Femur (tissue), 1 donor: ENCODE data around the gene TMPRSS3.

Source experiments
- DNase-seq: peaks from one replicate; pipeline ENCODE4 v3.0.0-alpha.2; 2017

The TMPRSS3 gene

DNA sequence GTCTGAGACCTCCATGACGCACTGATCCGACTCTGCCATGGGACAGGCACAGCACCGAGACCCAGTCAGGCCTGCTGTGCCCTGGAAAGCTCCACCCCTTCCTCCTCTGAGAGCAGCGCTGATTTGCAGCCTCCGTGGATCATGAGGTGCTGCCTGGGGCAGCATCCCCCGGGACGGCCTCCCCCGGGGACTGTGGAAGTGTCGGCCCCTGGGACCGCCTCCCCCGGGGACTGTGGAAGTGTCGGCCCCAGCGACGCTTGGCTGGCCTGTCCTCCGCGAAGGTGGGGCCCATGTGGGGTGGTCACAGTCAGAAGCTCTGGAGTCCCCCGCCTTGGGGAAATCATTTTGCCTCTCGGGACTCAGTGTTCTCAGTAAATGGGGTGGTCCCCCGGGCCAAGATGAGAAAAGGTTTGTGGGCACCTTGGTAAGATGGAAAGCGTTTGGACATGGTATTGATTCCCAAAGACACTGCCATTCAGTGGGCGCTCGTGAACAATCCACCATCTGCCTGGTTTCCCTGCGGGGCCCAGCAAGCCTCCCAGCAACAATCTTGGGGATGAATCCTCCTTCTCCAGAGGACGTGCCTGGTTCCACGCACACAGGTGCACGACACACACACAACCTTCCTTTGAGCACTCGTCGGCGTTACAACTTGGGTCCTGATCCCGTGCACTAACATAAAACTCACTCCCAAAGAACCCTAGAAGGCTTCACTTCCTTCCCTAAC lies 48.1 kb downstream of the TMPRSS3 start:
- no peak for DNase-seq

DNA sequence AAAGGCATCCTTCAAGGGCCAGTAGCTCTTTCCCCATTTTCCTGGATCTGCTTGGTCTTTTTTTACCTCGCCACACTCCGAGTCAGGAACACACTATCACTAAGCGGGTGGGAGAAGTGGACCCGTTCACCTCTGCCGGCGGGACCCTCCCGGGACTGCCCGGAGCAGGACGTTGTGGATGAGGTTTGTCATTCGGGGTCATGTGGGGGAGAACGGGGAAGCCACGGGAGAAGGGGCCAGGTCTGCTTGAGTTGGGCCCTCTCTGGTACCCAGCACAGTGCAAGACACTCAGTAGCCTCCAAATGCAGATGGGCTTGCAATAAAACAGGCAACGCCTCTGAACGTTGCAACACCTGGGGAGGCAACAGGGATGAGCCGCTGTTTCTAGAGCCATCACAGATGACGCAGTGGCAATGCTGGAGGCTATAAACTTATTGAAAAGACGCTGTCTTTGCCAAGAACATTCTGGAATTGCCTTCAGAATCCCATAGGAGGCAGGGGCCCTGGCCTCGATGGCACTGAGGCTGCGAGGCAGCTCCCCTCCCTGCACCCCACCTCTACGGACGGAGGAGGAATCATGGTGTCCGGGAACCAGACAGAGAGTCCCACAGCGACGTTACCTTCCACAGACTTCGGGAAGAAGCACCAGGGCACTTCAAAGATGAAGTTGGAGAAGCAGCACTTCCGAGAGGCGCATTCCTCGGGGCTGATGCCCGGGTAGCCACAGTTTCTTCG lies 48.8 kb downstream of the TMPRSS3 start:
- no peak for DNase-seq

DNA sequence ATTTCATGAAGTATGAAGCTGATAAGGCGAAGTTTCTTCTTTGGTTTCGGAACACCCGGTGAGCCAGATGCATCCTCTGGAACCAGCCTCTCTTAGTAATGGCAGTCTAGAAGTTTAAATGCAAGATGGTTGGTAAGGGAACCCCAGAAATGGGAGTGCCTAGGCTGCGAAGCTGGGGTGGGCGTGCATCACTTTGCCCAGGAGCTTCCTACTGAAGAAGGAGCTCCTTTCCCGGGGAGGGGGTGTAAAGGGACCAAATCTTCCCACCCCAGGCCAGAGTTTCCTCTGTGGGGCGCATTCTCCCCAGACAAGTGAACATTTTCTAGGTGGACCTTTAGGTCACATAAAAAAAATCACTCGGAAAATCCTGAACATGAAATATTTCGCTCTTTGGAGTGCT lies 49.4 kb downstream of the TMPRSS3 start:
- no peak for DNase-seq

DNA sequence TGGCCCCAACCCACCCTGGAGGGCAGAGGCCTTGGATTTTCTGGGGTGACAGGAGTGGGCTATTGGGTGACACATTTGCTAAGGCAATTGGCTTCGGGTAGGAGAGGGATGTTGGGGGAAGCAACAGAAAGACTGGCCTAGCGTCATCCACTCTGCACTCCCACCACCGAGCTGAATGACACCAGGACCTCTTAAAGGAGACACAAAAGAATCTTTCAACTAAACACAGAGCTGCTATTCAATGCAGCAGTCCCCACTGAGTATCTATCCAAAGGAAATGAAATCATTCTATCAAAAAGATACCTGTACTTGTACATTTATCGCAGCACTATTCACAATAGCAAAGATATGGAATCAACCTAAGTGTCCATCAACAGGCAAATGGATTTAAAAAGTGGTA lies 51.2 kb downstream of the TMPRSS3 start:
- DNase-seq, result no peak

DNA sequence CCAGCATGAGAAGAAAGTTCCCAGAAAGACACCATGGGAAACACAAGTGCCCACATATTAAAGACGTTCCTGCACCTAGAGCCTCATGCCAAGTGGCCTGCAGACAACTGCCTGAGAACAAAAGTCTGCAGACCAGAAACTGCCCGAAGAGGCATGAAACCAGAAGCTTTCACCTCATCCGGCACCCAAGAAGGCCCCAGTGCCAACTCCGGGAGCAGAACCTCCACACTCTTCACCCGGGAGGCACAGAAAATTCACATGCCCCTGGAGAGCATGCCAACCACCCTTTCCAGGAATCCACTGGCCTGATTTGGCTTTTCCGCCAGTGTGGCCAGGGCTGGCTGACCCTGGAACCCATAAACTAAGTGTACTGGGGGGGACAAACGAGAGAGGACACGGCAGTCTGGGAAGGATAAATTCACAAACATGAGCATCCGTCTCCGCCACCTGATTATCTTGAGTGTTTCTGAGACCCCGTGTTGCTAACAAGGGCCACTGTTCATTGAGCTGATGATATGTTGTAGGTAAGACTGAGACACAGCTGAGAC lies 51.8 kb downstream of the TMPRSS3 start:
- DNase-seq, result no peak

DNA sequence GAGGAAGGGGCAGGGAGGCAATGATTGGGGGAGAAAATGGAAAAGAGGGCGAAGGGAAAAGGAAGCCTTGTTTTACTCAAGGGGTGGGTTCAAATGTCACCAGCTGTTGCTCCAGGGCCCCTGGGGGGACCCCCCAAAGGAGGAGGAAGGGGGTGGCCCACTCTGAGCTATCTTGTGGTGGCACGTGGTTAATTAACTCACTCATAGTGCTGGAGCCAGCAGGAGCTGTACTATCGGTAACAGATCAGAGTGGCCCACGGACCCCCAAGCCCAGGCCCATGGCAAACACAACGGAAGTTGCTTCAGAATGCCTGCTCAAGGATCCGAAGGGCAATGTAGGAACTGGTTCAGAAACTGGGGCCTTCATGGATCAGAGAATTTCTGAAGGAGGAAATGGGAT lies 52.3 kb downstream of the TMPRSS3 start:
- DNase-seq, result no peak

DNA sequence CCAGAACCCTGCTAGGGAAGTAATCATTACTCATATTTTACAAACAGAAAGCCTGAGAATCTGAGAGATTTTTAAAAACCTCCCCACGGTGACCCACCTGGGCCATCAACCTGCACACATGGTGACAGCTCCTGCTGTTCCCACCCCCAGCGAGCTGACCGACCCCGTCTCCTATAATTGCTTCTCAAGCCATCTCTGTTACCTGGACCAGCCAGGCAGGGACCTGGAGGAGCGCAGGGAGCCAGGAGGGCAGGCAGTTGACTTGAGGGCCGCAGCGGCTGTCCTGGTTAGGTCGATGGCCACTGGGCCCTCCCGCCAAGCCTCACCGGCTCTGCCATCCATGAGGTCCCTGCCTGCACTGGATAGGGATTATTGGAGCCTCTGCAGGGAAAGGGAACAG lies 52.8 kb downstream of the TMPRSS3 start:
- DNase-seq, result no peak

DNA sequence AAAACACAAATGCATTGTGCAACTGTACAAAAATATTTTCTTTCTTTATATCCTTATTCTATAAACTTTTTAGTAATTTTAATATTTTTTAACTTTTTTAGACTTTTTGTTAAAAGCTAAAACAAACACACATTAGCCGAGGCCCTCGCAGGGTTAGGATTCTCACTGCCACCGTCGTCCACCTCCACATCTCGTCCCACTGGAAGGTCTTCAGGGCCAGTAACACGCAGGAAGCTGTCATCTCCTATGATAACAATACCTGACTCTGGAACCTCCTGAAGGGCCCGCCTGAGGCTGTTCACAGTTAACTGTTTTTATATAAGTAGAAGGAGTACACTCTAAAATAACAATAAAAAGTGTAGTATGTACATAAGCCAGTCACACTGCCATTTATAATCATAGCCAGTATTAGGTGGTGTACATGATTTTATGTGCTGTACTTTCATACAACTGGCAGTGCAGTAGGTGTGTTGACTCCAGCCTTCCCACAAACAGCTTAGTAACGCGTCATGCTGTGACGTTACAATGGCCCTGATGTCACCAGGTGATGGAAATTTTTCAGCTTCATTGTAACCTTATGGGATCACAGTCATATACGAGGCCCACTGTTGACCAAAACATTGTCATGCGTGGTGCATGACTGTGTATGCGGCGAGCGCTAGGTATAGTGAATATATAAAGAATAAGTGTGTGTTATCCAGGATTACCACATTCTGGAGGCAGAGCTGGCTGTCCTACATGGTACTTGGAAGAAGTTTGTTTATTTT lies 53.9 kb downstream of the TMPRSS3 start:
- DNase-seq, result no peak

DNA sequence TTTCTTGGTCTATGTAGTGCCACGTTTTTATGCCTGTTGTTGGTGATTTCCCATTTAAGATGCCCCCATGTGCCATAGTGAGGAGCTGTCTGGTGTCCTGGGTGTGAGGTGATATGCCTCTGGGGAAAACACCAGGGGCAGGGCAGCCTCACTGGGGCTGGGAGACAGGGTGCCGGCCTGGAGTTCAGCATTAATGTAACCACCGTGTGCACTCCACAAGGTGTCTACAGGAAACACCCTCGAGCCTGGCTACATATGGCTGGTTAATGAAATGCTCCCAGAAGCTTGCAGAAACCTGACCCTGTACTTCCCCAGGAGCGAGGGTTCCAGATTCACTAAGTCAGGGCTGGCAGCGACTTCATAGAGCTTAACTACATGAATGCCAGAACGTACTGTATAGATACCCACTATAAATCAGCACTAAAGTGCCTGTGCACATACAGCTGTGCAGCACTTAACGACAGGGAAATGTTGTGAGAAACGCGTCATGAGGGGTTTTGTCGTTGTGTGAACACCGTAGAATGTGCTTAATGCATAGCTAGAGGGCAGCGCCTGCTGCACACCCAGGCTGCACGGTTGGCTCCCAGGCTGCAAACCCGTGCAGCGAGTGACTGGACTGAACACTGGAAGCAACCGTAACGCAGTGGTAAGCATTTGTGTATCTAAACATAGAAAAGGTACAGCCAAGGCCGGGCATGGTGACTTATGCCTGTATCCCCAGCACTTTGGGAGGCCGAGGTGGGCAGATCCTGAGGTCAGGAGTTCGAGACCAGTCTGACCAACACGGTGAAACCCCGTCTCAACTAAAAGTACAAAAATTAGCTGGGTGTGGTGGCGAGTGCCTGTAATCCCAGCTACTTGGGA lies 55.4 kb downstream of the TMPRSS3 start:
- DNase-seq, result no peak

DNA sequence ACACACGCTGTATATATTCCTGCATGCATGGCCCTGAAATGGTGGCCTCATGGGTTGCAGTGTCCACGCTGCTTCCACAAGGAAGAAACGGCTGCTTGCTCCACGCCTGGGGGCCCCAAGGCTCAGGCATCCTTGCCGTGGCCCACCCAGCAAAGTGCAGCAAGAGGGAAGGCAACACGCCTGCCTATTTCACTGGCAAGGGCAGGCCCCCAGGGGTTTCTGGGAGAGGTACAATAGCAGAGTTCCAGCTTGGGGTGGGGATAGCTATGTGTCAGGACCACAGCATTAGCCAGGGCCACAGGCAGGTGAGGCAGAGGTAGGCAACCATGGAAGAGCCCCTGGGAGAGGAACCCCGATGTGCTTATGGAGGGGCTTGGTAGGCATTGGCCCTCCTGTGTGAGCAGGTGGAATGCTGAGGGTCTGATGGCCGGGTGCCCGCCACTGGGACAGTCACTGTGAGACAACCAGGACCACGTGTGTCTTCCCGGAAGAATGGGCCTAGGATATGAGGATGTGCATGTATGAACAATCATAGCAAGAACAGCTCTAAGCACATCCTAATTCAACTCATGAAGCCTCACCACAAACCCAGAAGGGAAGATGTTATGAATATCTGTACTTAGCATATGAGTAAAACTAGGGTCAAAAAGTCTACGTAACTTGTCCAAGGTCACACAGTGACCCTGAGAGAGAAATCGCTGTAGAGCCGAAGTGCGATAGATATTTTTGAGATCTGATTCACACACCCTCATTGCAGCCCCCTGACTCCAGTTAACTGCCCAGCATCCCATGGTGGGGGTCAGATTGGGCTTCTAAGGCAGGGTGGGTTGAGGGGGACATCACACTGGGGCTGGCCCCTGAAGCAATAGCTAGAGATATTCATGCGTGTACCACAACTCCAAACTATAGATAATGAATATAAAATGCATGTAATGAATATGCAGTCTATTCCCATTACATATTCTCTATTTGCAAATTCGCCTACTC lies 56.8 kb downstream of the TMPRSS3 start:
- no peak for DNase-seq

DNA sequence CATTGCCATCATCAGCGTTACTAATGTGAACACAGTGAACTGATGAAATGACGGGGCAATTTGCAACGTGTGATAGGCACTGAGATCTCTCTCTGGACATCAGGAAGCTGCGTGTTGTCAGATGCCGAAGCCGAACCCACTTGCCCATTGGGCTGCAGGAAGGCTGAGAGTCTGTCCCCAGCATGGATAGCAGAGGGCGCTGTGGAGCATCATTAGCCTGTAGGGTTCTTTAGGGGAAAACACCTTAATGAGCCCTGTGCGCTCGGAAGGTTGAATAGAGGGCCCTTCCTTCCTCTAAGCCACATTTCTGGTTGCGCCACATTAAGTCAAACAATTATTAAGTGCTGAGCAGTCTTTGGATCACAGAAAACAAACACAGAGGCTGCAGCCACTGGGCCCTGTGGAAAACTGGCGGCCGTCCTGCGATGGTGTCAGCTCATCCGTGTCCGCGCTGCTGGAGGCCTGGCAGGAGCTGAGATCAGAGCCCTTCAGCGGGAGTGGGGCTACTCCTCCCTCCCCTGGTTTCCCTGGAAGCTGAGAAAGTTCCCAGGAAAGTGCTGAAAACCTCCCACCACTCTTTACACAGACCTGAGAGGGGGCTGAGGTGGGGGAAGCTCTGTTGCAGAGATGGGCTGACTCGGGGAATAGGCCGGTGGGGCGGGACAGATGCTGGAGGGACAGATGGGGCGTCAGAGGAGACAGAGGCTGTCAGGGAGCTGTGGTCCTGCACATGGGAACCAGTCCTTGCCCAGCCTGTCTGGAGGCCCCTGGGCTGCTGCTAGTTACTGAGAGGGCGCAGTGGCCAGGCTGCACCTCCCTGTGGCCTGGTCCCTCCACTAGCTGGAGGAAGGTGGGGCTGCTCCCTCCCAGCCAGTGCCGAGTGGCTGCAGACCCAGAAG lies 57.8 kb downstream of the TMPRSS3 start:
- DNase-seq, result peak; percentile 71

DNA sequence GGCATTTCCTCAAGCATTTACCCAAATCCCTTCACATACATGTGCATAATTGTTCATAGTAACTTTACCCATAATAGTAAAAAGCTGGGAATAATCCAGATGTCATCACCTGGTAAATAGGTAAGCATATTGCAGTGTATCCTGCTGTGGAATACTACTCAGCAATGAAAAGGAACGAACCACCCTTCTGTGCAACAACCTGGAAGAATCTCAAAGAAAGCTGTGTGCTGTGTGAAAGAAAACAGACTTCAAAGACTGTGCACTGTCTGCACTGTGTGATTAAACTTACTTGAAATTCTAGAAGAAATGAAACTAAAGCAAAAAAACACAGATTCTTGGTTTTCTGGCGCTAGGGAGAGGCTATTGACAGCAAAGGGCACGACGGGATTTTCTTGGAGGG lies 58.6 kb downstream of the TMPRSS3 start:
- DNase-seq, result no peak

DNA sequence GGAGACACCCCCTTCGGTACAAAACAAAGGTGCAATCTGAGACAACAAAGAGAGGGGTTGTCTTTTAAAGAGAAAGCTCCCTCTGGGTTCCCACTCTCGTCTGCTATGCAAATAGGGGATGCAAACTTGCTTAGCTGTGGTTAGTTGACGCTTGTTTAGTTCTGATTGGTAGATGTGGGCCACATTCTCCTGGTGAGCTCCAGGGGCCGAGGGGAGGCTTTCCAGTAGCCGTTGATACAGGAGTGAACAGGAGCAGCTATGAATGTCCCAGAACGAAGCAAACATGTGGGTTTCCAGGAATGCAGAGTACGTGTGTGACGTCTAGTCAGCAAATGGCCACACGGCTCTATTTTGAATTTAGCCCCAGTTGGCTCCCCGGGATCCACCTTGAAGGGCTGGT lies 59.8 kb downstream of the TMPRSS3 start:
- DNase-seq, result no peak

DNA sequence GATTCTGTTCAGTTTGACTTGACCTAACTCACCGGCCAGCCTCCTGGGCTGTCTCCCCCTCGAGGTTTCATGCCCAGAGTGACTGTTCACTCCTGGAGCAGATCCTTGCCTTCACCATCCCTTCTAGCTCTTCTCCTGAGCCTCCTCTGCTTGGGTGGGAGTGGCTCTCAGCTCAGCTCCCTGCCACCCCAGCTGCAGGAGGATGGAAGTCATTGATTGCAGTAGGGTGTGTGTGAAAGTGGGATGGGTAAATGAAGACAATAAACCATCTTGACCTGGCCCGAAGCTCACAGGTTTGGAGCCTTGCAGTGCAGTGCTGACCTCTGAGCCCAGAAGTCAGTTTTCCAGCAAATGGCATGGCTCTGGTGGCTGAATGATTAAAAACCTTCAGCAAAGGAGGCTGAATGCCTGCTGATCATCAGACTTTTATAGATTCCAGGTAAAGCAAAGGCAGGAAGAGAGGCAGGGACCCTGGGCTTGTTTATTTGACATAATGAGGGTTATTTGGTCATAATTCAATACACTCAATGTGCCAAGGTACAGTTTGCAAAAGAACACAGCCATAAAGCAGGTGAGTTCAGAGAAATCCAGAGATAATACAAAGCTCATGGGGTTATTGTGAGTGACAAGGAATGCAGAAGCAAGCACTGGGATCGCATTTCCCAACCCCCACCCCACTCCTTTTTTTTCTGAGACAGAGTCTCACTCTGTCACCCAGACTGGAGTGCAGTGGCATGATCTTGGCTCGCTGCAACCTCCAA lies 63.1 kb downstream of the TMPRSS3 start:
- no peak for DNase-seq

DNA sequence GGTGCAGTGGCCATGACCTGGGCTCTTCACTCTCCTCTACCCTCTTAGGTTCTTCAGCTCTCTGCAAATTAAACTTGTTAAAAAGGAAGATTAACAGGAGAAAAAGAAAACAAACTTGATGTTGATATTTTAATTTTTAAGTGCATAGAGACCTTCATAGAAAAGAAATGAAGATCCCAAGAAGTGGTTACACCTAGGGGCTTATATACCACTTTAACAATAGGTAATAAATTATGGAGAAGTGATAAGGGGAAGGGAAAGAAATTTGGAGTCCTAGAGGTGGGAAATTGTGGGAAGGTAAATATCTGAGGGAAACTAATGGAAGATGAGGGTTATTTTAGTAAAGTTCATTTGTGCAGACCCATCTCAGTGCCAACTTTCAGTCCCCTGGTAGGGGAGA lies 64.2 kb downstream of the TMPRSS3 start:
- DNase-seq, result no peak

DNA sequence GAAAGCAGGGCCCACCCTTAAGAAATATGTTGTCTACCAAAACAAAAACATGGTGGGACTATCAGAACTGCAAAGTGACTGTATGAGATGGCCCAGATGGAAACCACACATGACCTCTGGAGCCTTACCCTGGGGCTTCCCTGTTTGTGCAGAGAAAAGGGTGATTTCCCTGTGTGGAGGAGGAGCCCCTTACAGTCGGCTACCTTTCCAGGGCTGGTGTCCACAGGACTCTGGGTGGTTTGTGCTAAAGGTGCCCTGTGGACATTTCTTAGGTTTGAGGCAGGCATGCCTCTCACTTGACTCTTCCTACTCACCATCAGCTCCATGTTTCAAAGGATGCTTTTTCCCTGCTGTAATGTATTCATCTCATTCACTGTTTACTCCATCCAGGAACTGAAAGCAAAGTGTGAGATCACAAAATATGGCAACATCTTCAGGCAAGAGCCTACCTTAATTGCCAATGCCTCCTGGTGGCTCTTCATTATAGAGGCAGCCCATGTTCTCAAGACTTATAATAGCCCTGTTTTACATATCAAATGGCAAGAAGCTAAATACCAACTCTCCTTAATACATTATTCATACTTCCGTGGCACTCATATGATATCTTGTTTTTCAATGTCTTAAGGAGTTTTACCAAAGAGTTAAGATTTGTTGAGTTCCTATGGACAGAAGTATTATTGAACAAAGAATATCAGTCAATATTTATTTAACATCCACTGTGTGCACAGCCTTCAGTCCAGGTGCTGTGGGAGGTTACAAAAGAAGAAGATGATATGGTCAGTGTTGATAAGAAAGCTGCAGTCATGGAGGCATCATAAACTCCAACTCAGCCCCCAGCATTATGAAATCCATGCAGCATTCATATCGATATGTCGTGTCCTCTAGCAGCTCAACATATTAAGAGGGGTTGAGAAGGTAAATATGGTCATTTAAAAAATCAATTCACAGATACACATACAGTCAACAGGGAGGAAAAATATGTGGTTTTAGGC lies 65.2 kb downstream of the TMPRSS3 start:
- no peak for DNase-seq

DNA sequence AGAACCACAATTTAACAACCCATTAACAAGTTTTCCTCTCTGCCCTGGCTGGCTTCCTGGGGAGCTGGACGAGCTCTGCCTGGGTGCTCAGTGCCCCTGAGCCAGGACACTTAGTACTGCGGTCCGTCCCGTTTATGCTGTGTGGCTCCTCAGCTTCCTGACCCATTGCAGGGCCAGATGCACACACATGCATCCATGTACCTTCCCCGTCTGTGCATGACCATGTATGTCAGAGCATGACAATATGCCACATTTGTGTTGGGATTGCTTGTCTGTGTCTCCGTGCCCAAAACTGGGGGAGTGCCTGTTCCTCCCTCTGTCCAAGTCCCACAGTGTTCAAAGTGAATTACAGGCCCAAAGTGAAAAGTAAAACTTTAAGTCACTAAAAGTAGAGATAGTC lies 71.0 kb downstream of the TMPRSS3 start:
- no peak for DNase-seq
